HG03025 (cell line): ENCODE measurements around the gene COPS8.

Experiments used
- ATAC-seq: cut with Tn5 transposase; IDR thresholded peaks from one replicate; pipeline ENCODE4 v1.9.1; 2021; ENCODE audit warnings: mild to moderate bottlenecking, moderate library complexity; ENCODE audit not compliant: unreplicated experiment, low FRiP score

The COPS8 gene

GRCh38 chr2:237097911-237098702 is 12.4 kb downstream of the COPS8 start:
- ATAC-seq, result no peak

DNA sequence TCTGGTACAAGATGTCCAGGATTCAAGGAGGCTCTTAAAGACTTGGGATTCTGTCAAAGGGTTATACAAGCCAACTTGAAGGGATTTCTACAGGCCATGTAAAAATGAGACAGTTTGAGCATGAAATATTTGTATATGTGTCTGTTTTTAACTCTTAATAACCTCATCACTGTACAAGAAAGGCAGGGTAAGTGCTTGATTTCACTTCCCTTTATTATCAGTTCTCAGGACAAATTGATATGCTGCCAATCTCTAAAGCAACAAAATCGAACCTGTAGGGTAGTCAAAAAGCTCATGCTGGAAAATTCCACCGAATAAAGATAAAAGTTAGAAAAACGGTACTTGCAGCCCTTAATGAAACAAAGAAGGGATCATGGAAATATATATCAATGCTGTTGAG is 14.1 kb downstream of the COPS8 start:
- ATAC-seq, result no peak

DNA sequence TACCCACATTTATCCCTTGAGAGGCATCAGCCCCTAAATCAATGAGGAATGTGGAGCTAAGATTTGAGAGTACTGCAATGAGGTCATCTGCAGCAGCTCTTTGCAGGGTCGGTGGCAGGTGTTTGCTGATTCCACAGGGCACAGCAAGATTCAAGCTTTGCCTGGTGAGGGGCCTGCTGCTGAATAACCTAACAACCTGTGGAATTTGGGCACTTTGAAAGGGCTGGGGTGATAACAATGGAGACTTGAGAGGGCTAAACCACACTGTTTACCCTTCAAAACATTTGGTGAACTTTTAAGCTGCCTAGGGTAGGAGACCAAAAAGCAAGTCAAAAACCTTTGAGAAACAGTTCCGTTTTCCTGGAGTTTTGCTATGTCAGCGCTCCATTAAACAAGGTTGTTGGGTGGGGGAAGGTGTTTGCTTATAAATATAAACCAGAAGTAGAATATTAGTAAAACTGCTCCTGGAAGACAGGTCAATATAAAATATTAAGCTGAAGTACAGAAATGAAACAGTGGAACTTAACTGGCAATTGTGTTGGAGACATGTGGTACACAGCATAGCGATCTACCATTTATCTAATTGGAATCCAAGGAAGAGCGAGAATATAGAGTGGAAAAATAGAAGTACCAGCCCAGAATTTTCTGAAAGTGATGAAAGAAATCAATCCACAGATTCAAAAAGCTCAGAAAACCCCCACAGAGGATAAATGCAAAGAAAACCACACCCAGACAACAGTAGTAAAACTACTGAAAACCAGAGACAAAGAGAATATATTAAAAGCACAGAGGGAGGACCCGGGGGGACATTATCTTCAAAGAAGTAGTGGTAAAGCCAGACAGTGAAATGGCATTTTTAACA is 15.7 kb downstream of the COPS8 start:
- no peak for ATAC-seq

GRCh38 chr2:237102428-237102827 is 16.7 kb downstream of the COPS8 start:
- ATAC-seq, result no peak

GRCh38 chr2:237109421-237109934 is 23.8 kb downstream of the COPS8 start:
- ATAC-seq, result no peak

DNA sequence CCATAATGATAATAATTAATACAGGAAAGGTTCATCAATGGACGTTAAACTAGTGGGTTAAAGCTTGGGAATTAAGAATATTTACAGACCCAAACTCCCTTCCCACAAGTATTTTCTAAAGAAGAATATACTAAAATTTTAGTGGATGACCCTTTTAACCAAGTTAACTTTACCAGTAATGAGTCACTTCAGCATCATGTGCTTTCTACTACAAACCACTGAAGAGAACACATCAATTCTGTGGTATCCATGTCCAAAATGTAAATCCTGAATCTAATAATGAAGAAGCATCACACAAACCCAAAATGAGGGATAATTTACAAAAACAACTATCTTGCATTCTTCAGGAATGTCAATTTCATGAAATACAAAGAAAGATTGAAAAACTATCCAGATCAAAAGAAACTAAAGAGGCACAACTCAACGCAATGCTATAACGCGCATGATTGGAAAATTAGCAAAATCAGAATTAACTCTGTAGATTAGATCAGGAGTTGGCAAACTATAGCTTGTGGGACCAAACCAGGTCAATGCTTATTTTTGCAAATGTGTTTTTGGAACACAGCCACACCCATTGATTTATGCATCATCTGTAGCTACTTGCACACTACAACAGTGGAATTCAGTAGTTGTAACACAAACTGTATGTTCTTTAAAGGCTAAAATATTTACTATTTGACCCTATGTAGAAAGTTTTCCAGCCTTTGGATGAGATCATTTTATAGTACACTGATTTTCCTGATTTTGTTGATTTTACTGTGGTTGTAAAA is 27.5 kb downstream of the COPS8 start:
- ATAC-seq, result no peak

DNA sequence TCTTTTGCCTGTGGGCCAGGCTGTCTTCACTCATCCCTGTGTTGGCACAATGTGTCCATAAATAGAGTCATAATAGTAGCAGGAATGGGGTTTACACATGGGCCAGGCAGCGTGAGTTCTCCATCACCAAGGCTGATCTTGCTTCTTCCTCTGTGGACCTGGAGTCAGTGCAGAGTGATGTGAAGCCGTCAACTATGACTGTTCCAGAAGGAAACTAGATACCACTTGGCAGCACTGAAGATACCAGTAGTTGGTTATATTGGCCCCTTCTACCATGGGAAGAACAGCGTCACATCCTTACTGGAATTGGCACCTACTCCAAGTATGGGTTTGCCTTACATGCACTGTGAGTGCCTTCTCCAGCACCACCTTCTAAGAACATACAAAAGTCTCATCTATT is 30.2 kb downstream of the COPS8 start:
- no peak for ATAC-seq

DNA sequence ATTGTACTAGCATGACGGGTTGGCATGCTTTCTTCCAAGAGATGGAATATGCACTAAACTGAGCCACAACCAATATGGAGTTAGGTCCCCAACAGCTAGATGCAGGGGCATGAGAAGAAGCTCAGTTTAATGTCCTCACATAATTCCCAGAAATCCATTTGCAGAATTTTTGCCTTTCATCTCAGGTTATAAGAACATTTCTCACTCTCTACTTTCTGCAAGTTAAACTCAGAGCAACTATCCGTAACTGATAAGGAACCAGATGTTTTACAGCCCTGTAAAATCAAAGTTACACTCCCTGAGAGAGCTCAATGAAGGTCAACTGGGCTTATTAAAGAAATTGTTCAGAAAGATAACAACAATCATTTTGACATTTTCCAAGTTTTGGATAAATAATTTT is 30.7 kb downstream of the COPS8 start:
- ATAC-seq, result no peak

GRCh38 chr2:237118025-237118424 is 32.3 kb downstream of the COPS8 start:
- ATAC-seq, result no peak

DNA sequence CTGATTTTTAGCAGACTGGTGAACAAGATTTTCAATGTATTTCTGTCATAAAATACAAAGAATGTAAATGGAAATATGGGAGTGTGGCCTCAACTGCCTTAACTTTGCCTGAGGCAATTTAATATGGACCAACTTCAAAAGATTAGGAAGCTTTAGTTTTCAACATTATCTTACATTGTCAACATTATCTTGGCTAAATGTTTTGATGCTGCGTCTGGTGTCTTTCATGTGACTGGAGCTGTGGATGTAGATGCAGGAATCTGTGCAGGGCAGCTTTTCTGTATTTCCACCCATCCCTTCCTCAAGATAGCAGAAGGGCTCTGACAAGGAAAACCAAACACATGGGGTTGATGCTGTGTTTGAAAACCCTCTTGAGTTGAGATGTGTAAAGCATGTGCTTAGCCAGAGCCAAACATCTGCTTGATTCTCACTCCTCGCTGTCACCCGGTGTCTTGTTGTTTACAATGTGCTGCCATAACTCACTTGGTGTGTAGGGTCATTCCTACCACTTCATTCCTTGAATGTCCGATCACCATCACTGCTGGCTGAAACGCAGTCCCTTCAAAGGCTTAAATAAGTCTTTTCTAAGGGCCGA is 33.0 kb downstream of the COPS8 start:
- ATAC-seq, result no peak

DNA sequence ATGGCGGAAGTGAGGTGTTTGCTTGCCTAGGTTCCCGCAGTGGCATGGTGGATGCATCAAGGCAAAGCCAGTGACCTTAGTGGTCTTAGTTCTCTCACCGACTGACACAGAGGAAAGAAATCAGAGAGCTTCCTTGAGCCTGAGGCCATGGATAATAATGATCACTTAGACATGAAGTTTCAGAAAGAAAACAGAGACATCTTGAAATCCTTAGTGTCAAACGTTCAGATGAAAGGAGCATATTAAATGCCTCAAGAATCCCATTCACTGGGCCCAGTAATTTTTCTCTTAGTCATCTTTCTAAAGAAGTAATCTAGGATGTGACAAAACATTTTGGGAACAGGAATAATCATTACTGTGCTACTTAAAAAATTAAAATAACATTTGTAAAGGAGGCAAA is 35.2 kb downstream of the COPS8 start:
- ATAC-seq, result no peak

GRCh38 chr2:237121321-237121720 is 35.6 kb downstream of the COPS8 start:
- no peak for ATAC-seq

- ATAC-seq, result no peak
These were observed 36.6 kb downstream of the COPS8 start for GRCh38 chr2:237122214-237122666.

DNA sequence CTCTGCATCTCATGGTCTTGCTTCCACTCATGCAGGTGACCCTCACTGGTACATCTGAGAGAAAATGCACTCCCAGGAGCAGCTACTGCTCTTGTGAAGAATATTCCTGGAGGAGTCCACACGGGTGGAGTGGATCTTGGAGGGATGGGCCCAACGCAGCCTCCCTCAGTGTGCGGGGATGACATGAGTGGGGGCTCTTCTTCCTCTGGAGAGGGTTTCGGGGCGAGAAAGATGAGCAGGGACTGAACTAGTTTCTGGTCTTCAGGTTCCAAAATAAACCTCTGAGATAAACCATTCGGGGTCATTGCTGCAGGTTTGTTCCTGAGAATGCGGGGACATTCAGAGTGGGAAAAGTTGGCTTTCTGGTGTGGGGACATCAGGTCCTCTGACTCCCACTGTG is 39.1 kb downstream of the COPS8 start:
- no peak for ATAC-seq

GRCh38 chr2:237125967-237126366 is 40.3 kb downstream of the COPS8 start:
- no peak for ATAC-seq

GRCh38 chr2:237126519-237127174 is 41.0 kb downstream of the COPS8 start:
- no peak for ATAC-seq

- ATAC-seq, result no peak
These were observed 42.5 kb downstream of the COPS8 start for GRCh38 chr2:237128026-237128703.

DNA sequence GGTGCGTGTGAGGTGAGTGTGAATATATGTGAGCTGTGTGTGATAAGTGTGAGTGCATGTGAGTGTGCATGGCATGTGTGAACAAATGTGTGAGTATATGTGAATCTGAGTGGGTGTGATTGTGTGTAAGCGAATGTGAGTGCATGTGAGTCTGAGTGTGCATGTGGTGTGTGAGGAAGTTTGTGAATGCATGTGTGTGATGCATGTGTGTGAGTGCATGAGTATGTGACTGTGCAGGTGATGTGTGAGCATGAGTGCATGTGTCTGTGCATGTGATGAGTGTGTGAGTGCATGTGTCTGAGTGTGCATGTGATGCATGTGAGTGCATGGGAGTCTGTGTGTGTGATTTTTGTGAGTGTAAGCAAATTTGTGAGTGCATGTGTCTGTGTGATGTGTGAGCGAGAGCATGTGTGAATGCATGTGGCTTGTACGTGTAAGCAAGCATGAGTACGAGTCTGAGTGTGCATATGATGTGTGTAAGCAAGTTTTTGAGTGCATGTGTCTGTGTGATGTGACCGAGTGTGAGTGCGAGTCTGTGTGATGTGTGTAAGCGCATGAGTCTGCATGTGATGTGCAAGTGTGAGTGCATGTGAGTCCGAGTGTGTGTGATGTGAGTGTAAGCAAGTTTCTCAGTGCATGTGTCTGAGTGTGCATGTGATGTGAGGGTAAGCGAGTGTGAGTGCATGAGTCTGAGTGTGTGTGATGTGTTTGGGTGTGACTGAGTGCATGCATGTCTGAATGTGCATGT is 43.3 kb downstream of the COPS8 start:
- no peak for ATAC-seq
